Neural crest cell (in vitro differentiated cells): ENCODE data around the gene CGNL1. TPM values are rescaled to one million over a fixed set of nuclear protein-coding genes. Genes with fewer than 3 reads are reported as not detected.
A peak's percentile ranks its signal among the peaks of the same experiment; 100 is the strongest.

Source experiments
- DNase-seq: peaks from one replicate; pipeline ENCODE4 v3.0.0; 2021; ENCODE audit warnings: low read depth, mixed read lengths, low spot score
- H3K27ac Mint-ChIP-seq: one replicate; pipeline ENCODE4 v1.8.0; 2021; ENCODE audit warnings: mild to moderate bottlenecking, mixed read lengths; ENCODE audit not compliant: unreplicated experiment
- H3K27me3 Mint-ChIP-seq: 2 replicates; pipeline ENCODE4 v1.8.0; 2021; ENCODE audit warnings: low read depth, mild to moderate bottlenecking, mixed read lengths
- H3K36me3 Mint-ChIP-seq: 2 replicates; pipeline ENCODE4 v1.8.0; 2021; ENCODE audit warnings: low read depth, mild to moderate bottlenecking, mixed read lengths
- H3K4me1 Mint-ChIP-seq: 2 replicates; pipeline ENCODE4 v1.8.0; 2021; ENCODE audit warnings: mixed read lengths
- H3K4me3 Mint-ChIP-seq: one replicate; pipeline ENCODE4 v1.8.0; 2021; ENCODE audit warnings: mild to moderate bottlenecking, mixed read lengths
- H3K9me3 Mint-ChIP-seq: 2 replicates; pipeline ENCODE4 v1.8.0; 2021; ENCODE audit warnings: mixed read lengths
- CTCF ChIP-seq: fragments of 200-600 bp; sonication (generic); conservative IDR thresholded peaks from 2 replicates; pipeline ENCODE4 v1.5.0; 2021; ENCODE audit warnings: antibody characterized with exemption, mild to moderate bottlenecking
- total RNA-seq: library from RNA; stranded (reverse); gene quantifications from 2 replicates; pipeline ENCODE4 v1.2.1, GENCODE V29; 2021

The CGNL1 gene
- total RNA-seq, 1 donor from 2014 or later: 1.2 TPM

GRCh38 chr15:57522148-57522547 lies 145.8 kb downstream of the CGNL1 start:
- H3K4me3 Mint-ChIP-seq: no peak overlapping the region
- H3K36me3 Mint-ChIP-seq: no peaks in the 10 kb centered on the region
- no peaks in the 10 kb centered on the region for H3K27me3 Mint-ChIP-seq
- no peak for TF ChIP-seq CTCF
- no peaks in the 10 kb centered on the region for H3K9me3 Mint-ChIP-seq
- no peak overlapping the region for H3K27ac Mint-ChIP-seq
- DNase-seq: no peak
- peaks cover 10% of the 10 kb centered on the region for H3K4me1 Mint-ChIP-seq

GRCh38 chr15:57525581-57525980 lies 149.3 kb downstream of the CGNL1 start:
- Mint-ChIP-seq H3K36me3 (no peaks in the 10 kb centered on the region), H3K27me3 (no peaks in the 10 kb centered on the region), H3K27ac (no peak overlapping the region), H3K4me3 (no peak overlapping the region), H3K9me3 (no peaks in the 10 kb centered on the region), H3K4me1 (peaks cover 14% of the 10 kb centered on the region)
- TF ChIP-seq CTCF: no peak
- no peak for DNase-seq

- Mint-ChIP-seq H3K27me3 (no peaks in the 10 kb centered on the region), H3K4me1 (peaks cover 18% of the 10 kb centered on the region), H3K4me3 (no peak overlapping the region), H3K36me3 (no peaks in the 10 kb centered on the region), H3K9me3 (no peaks in the 10 kb centered on the region), H3K27ac (no peak overlapping the region)
- no peak for DNase-seq
- no peak for TF ChIP-seq CTCF
These were observed 149.8 kb downstream of the CGNL1 start for GRCh38 chr15:57526076-57526475.

GRCh38 chr15:57526615-57527014 lies 150.3 kb downstream of the CGNL1 start:
- no peak overlapping the region for H3K4me3 Mint-ChIP-seq
- H3K9me3 Mint-ChIP-seq: no peaks in the 10 kb centered on the region
- H3K27me3 Mint-ChIP-seq: no peaks in the 10 kb centered on the region
- H3K4me1 Mint-ChIP-seq: peaks cover 23% of the 10 kb centered on the region
- DNase-seq: no peak
- no peak for TF ChIP-seq CTCF
- no peaks in the 10 kb centered on the region for H3K36me3 Mint-ChIP-seq
- H3K27ac Mint-ChIP-seq: no peak overlapping the region

GRCh38 chr15:57527382-57528091 lies 151.2 kb downstream of the CGNL1 start:
- no peaks in the 10 kb centered on the region for H3K36me3 Mint-ChIP-seq
- H3K27ac Mint-ChIP-seq: no peak overlapping the region
- no peaks in the 10 kb centered on the region for H3K27me3 Mint-ChIP-seq
- H3K9me3 Mint-ChIP-seq: no peaks in the 10 kb centered on the region
- peak; percentile 82 for TF ChIP-seq CTCF
- peak; percentile 28 for DNase-seq
- H3K4me1 Mint-ChIP-seq: peaks cover 24% of the 10 kb centered on the region
- H3K4me3 Mint-ChIP-seq: no peak overlapping the region
